GM19395 (cell line): Measurements from ENCODE around the gene TENT4A.
A peak's percentile ranks its signal among the peaks of the same experiment; 100 is the strongest.

Source experiments
- ATAC-seq: cut with Tn5 transposase; IDR thresholded peaks from one replicate; pipeline ENCODE4 v1.9.1; 2021; ENCODE audit warnings: mild to moderate bottlenecking, moderate library complexity; ENCODE audit not compliant: unreplicated experiment

TENT4A gene

GRCh38 chr5:6700074-6700684 is 13.1 kb upstream of the TENT4A start:
- ATAC-seq, result no peak

- no peak for ATAC-seq
These were observed 12.4 kb upstream of the TENT4A start for GRCh38 chr5:6700685-6701355.

GRCh38 chr5:6701491-6701890 is 11.7 kb upstream of the TENT4A start:
- ATAC-seq, result no peak

- ATAC-seq, result no peak
These were observed 10.6 kb upstream of the TENT4A start for GRCh38 chr5:6702633-6703032.

- no peak for ATAC-seq
These were observed 9.4 kb upstream of the TENT4A start for GRCh38 chr5:6703806-6704205.

- no peak for ATAC-seq
These were observed 8.8 kb upstream of the TENT4A start for GRCh38 chr5:6704361-6704851.

GRCh38 chr5:6705088-6705487 is 8.1 kb upstream of the TENT4A start:
- peak; percentile 75 for ATAC-seq

GRCh38 chr5:6705959-6706358 is 7.3 kb upstream of the TENT4A start:
- no peak for ATAC-seq

GRCh38 chr5:6707852-6708251 is 5.4 kb upstream of the TENT4A start:
- ATAC-seq, result no peak

- ATAC-seq, result no peak
These were observed 4.4 kb upstream of the TENT4A start for GRCh38 chr5:6708814-6709213.

GRCh38 chr5:6710070-6710469 is 3.2 kb upstream of the TENT4A start:
- no peak for ATAC-seq

- ATAC-seq, result no peak
These were observed 2.5 kb upstream of the TENT4A start for GRCh38 chr5:6710551-6711318.

GRCh38 chr5:6711409-6712141 is 1.7 kb upstream of the TENT4A start:
- peak; percentile 28 for ATAC-seq

- ATAC-seq, result peak; percentile 26
These were observed 1.1 kb upstream of the TENT4A start for GRCh38 chr5:6712142-6712576.

- peak; percentile 68 for ATAC-seq
These were observed 507 bp upstream of the TENT4A start for GRCh38 chr5:6712577-6713273.

GRCh38 chr5:6714226-6715041 is 1.2 kb downstream of the TENT4A start:
- ATAC-seq, result no peak

- ATAC-seq, result no peak
These were observed 2.0 kb downstream of the TENT4A start for GRCh38 chr5:6715271-6715670.

- ATAC-seq, result no peak
These were observed 2.8 kb downstream of the TENT4A start for GRCh38 chr5:6715758-6716628.
